Measurements from ENCODE around the gene CST1.
"Not testable (repeated sequence)": the region's sequence is repeated elsewhere in the genome, so short reads cannot be mapped to it uniquely, and the experiment has no call there.

Gene CST1

GRCh38 chr20:23754731-23755130 is 4.0 kb upstream of the CST1 start:
- no peak for DNase-seq

- DNase-seq: no peak
These were observed 2.9 kb upstream of the CST1 start for GRCh38 chr20:23753589-23753988.

- no peak for DNase-seq
These were observed 2.4 kb upstream of the CST1 start for GRCh38 chr20:23753194-23753548.

GRCh38 chr20:23752481-23753193 is 1.9 kb upstream of the CST1 start:
- DNase-seq: no peak

- no peak for DNase-seq
These were observed 1.3 kb upstream of the CST1 start for GRCh38 chr20:23752019-23752418.

GRCh38 chr20:23749746-23750145 is 989 bp downstream of the CST1 start:
- no peak for DNase-seq

- not testable (repeated sequence) for DNase-seq
These were observed 1.8 kb downstream of the CST1 start for GRCh38 chr20:23748975-23749374.

- not testable (repeated sequence) for DNase-seq
These were observed 3.2 kb downstream of the CST1 start for GRCh38 chr20:23747551-23747950.

- not testable (repeated sequence) for DNase-seq
These were observed 3.6 kb downstream of the CST1 start for GRCh38 chr20:23747092-23747491.

GRCh38 chr20:23746321-23746720 is 4.4 kb downstream of the CST1 start:
- DNase-seq: no peak

- no peak for DNase-seq
These were observed 5.5 kb downstream of the CST1 start for GRCh38 chr20:23745247-23745646.

GRCh38 chr20:23744817-23745216 is 5.9 kb downstream of the CST1 start:
- no peak for DNase-seq

- not testable (repeated sequence) for DNase-seq
These were observed 15.3 kb downstream of the CST1 start for GRCh38 chr20:23735391-23735790.

- DNase-seq: not testable (repeated sequence)
These were observed 15.8 kb downstream of the CST1 start for GRCh38 chr20:23734949-23735348.

GRCh38 chr20:23734440-23734839 is 16.3 kb downstream of the CST1 start:
- DNase-seq: not testable (repeated sequence)

GRCh38 chr20:23727016-23727415 is 23.7 kb downstream of the CST1 start:
- no peak for DNase-seq

- no peak for DNase-seq
These were observed 25.6 kb downstream of the CST1 start for GRCh38 chr20:23725102-23725501.

- DNase-seq: not testable (repeated sequence)
These were observed 27.0 kb downstream of the CST1 start for GRCh38 chr20:23723659-23724307.

GRCh38 chr20:23722851-23723250 is 27.9 kb downstream of the CST1 start:
- DNase-seq: not testable (repeated sequence)

- DNase-seq: no peak
These were observed 28.8 kb downstream of the CST1 start for GRCh38 chr20:23721962-23722361.

GRCh38 chr20:23719351-23719750 is 31.4 kb downstream of the CST1 start:
- not testable (repeated sequence) for DNase-seq

- DNase-seq: not testable (repeated sequence)
These were observed 39.0 kb downstream of the CST1 start for GRCh38 chr20:23711778-23712177.

- DNase-seq: no peak
These were observed 40.0 kb downstream of the CST1 start for GRCh38 chr20:23710771-23711170.

- DNase-seq: no peak
These were observed 44.8 kb downstream of the CST1 start for GRCh38 chr20:23705895-23706294.

GRCh38 chr20:23702021-23702420 is 48.7 kb downstream of the CST1 start:
- DNase-seq: no peak
